AG04450 (cell line): ENCODE data around the gene C2CD4C. TPM values are rescaled to one million over a fixed set of nuclear protein-coding genes. Genes with fewer than 3 reads are reported as not detected.
"Not testable (repeated sequence)": the region's sequence is repeated elsewhere in the genome, so short reads cannot be mapped to it uniquely, and the experiment has no call there.

Experiments used
- CTCF ChIA-PET: fragments of 300-600, 350-600 bp; formaldehyde crosslinking; extraction: SDS; loops from one replicate; lab custom pipeline; 2022; ENCODE audit warnings: antibody characterized with exemption, inconsistent platforms; lab: Charles Lee
- POLR2A ChIA-PET: fragments of 350-600 bp; formaldehyde crosslinking; extraction: SDS; loops from one replicate; lab custom pipeline; 2021; ENCODE audit warnings: antibody characterized with exemption, inconsistent platforms; lab: Yijun Ruan, JAX
- DNase-seq: peaks from one replicate; pipeline ENCODE4 v3.0.0-alpha.2; 2011; ENCODE audit warnings: low read depth, low spot score
- H3K27ac ChIP-seq: one replicate; pipeline ENCODE4 v1.5.1; 2012; ENCODE audit warnings: low read depth, low read length, control low read depth
- H3K27me3 ChIP-seq: one replicate; pipeline ENCODE4 v1.6.0; 2012; ENCODE audit warnings: low read length; ENCODE audit not compliant: control insufficient read depth, insufficient read depth
- H3K4me3 ChIP-seq: 2 replicates; pipeline ENCODE4 v1.5.1; 2011; ENCODE audit warnings: mild to moderate bottlenecking, low read depth, low read length, control low read depth
- H3K9me3 ChIP-seq: 2 replicates; pipeline ENCODE4 v1.5.1; 2012; ENCODE audit warnings: low read length; ENCODE audit not compliant: control insufficient read depth, insufficient read depth
- CTCF ChIP-seq: IDR thresholded peaks from 2 replicates; pipeline ENCODE4 v1.5.1; 2011; ENCODE audit warnings: low read depth, low read length, control low read depth, inconsistent platforms
- polyA plus RNA-seq: library from polyadenylated mRNA; depleted of rRNA; stranded (reverse); fragments of >200 nt; gene quantifications from 2 replicates; pipeline ENCODE4 v1.2.3, GENCODE V29; 2011

Gene C2CD4C
- polyA plus RNA-seq, 1 experiment, result 0.05 TPM

- CTCF ChIA-PET, result interaction anchor here (1.1 kb wide), 1 partner anchor 117 kb away, joined by 4 read pairs; no protein-coding TSS in a partner anchor
- no peak for TF ChIP-seq CTCF
- no peak overlapping the region for H3K4me3 ChIP-seq
- H3K27ac ChIP-seq, result no peak overlapping the region
- H3K27me3 ChIP-seq, result peaks cover 2% of the 10 kb centered on the region
- H3K9me3 ChIP-seq, result peaks cover 27% of the 10 kb centered on the region
- no peak for DNase-seq
- POLR2A ChIA-PET, result no interaction called here
These were observed 19.6 kb downstream of the C2CD4C start for GRCh38 chr19:389255-389934.

GRCh38 chr19:388691-389090 lies 20.3 kb downstream of the C2CD4C start:
- ChIA-PET CTCF (no interaction called here), POLR2A (no interaction called here)
- TF ChIP-seq CTCF, result no peak
- H3K4me3 ChIP-seq, result no peak overlapping the region
- no peak overlapping the region for H3K27ac ChIP-seq
- H3K27me3 ChIP-seq, result peaks cover 2% of the 10 kb centered on the region
- peaks cover 27% of the 10 kb centered on the region for H3K9me3 ChIP-seq
- DNase-seq, result no peak

- TF ChIP-seq CTCF, result no peak
- H3K27ac ChIP-seq, result no peak overlapping the region
- H3K27me3 ChIP-seq, result peaks cover 2% of the 10 kb centered on the region
- no peak for DNase-seq
- H3K4me3 ChIP-seq, result no peak overlapping the region
- CTCF ChIA-PET, result no interaction called here
- peaks cover 24% of the 10 kb centered on the region for H3K9me3 ChIP-seq
- POLR2A ChIA-PET, result no interaction called here
These were observed 21.2 kb downstream of the C2CD4C start for GRCh38 chr19:387777-388176.

GRCh38 chr19:386632-387301 lies 22.2 kb downstream of the C2CD4C start:
- H3K27me3 ChIP-seq, POLR2A ChIA-PET, DNase-seq, H3K27ac ChIP-seq, CTCF ChIA-PET, H3K4me3 ChIP-seq: not testable (repeated sequence)
- H3K9me3 ChIP-seq, result peaks cover 14% of the 10 kb centered on the region

GRCh38 chr19:386189-386588 lies 22.8 kb downstream of the C2CD4C start:
- POLR2A ChIA-PET, H3K9me3 ChIP-seq, CTCF ChIA-PET: not testable (repeated sequence)

GRCh38 chr19:384799-385169 lies 24.2 kb downstream of the C2CD4C start:
- Histone ChIP-seq H3K4me3 (no peak overlapping the region), H3K9me3 (peaks cover 5% of the 10 kb centered on the region; the same call in 1 of the 2 replicates), H3K27me3 (peaks cover 2% of the 10 kb centered on the region), H3K27ac (no peak overlapping the region)
- ChIA-PET CTCF (interaction anchor here (1.7 kb wide), 1 partner anchor 122 kb away, joined by 12 read pairs; no protein-coding TSS in a partner anchor), POLR2A (interaction anchor here (0.6 kb wide), 1 partner anchor 885 kb away, joined by 6 read pairs; no protein-coding TSS in a partner anchor)
- no peak for TF ChIP-seq CTCF
- DNase-seq, result no peak

More at GRCh38 chr19:386189-386588, 22.8 kb downstream of the C2CD4C start:
- not testable (repeated sequence) for H3K4me3 ChIP-seq, H3K27ac ChIP-seq, DNase-seq, H3K27me3 ChIP-seq
